Fibroblast of peridontal ligament (primary cell): ENCODE data around the gene RBBP8.

Experiments used
- DNase-seq: peaks from one replicate; pipeline ENCODE4 v3.0.0-alpha.2; 2010; ENCODE audit errors: extremely low read depth

RBBP8 gene

GRCh38 chr18:23059541-23060465 lies 126.7 kb downstream of the RBBP8 start:
- DNase-seq: peak; percentile 28

- DNase-seq: no peak
Observed at GRCh38 chr18:23062011-23062410, 128.9 kb downstream of the RBBP8 start.

GRCh38 chr18:23063502-23063901 lies 130.4 kb downstream of the RBBP8 start:
- DNase-seq: no peak

DNA sequence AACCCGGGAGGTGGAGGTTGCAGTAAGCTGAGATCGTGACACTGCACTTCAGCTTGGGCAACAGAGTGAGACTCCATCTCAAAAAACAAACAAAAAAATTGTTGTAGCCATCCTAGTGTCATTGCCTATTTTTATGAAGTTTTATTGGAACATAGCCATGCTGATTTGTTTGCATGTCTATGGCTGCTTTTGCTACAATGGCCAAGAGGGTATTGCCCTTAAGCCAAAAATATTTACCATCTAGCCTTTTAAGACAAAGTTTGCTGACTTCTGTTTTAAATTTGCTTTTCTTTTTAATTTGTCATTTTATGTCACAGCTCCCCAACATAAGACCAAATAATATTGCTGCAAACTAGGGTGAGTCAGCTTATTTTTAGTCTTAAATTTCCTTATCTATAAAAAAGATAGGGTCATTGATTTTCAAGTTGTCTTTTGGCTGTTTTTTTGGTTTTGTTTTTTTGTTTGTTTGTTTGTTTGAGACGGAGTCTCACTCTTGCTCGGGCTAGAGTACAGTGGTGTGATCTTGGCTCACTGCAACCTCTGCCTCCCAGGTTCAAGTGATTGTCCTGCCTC lies 132.2 kb downstream of the RBBP8 start:
- no peak for DNase-seq

DNA sequence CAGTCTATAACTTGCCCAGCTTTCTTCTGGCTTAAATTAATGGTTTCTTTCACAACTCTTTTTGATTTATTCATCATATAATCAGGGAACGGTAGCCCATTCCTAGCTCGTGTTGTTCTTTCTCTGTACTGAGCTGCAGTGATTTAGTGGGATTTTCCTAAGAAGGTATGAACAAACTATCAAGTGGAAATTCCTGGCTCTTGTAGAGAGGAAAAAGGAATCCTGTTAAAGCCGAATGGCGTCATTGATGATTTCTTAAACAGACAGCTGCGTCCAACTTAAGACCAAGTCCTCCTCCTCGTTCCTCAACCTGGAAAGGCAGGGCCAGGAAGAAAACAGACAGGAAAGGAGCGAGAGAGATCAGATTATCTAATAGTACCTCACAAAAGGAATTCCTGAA lies 132.9 kb downstream of the RBBP8 start:
- DNase-seq: no peak

DNA sequence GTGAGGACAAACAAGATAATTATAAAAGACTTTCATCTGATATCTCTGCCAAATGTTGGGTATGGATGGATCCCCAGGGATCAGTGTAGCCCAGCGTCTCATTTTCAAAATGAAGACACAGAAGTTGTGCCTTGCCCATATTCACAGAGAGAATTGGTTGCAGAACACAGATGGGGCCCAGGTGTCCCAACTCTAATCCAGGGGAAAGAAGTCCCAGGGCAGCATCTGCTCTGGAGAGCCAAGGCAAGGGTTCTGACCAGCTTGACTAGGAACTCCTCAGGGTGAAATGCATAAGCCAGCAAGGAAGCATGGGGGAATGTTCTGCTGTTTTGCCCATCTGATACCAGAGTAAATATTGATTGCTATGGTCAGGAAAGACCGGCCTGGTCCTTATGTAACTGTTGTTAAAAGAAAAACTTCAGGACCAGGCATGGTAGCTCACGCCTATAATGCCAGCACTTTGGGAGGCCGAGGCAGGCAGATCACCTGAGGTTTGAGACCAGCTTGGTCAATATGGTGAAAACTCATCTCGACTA lies 133.4 kb downstream of the RBBP8 start:
- DNase-seq: no peak

- DNase-seq: peak; percentile 53
Observed at GRCh38 chr18:23067236-23067635, 134.1 kb downstream of the RBBP8 start.

DNA sequence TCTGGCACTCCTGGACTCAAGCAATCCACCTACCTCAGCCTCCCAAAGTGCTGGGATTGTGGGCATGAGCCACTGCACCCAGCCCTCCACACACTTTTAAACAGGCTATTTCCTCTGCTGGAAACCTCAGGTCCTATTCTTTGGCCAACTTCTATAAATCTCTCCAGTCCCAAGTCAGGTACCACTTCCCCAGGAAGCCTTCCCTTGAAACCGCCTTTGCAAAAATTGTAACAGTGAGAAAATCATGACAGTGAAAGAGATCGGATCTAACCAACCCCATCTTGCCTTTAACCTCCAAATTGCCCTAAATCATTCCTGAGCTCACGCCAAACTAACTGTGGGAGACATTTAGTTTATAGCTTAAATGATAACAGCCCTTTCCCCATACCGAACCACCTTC lies 134.9 kb downstream of the RBBP8 start:
- DNase-seq: no peak

GRCh38 chr18:23068570-23069310 lies 135.6 kb downstream of the RBBP8 start:
- DNase-seq: no peak

DNA sequence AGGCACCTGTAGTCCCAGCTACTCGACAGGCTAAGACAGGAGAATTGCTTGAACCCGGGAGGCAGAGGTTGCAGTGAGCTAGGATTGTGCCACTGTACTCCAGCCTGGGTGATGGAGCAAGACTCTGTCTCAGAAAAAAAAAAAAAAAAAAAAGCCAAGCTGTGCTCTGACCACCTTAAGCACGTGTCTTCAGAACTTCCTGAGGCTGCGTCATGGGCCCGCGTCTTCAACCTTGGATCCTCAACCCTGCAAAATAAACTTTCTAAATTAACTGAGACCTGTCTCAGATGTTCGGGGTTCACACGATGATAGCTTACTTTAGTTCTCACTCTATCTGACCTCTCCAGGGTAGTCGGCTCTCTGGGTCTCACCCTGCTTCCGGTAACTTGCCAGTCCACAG lies 136.4 kb downstream of the RBBP8 start:
- no peak for DNase-seq

DNA sequence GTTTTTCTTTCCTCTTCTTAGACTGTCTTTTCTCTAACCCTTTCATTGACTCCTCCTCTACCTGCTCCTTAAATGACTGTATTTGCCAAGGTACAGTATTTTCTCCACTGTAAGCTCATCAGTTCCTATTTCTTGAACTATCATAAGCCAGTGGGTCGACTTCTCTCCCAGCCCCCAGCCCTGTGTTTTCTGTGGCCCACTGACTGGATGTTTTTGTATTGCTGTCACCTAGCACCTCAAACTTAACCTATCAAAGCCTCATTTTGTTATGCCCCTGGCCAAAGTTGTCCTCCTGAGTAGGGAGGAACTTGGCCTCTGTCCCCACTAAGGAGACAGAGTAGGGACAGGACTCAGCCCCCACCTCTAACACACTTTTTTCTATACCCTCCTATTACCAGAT lies 136.8 kb downstream of the RBBP8 start:
- no peak for DNase-seq

GRCh38 chr18:23071285-23071684 lies 138.2 kb downstream of the RBBP8 start:
- DNase-seq: no peak

DNA sequence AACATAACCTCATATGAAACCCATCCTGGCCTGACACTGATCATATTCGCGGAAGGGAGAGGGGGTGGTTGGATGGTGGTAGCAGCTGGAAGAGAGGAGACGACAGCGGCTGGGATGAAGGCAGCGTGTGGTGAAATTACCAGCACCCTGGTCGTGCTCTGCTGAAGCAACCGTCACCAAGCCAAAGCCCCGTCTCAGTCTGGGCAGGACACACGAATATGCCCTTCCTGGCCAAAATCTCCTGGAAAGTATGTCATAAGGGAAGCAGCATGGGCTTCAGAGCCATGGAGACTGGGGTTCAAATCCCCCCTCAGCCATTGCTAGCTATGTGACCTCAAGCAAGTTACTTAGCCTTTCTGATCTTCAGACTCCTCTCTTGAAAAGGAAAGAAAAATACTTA lies 139.0 kb downstream of the RBBP8 start:
- no peak for DNase-seq

DNA sequence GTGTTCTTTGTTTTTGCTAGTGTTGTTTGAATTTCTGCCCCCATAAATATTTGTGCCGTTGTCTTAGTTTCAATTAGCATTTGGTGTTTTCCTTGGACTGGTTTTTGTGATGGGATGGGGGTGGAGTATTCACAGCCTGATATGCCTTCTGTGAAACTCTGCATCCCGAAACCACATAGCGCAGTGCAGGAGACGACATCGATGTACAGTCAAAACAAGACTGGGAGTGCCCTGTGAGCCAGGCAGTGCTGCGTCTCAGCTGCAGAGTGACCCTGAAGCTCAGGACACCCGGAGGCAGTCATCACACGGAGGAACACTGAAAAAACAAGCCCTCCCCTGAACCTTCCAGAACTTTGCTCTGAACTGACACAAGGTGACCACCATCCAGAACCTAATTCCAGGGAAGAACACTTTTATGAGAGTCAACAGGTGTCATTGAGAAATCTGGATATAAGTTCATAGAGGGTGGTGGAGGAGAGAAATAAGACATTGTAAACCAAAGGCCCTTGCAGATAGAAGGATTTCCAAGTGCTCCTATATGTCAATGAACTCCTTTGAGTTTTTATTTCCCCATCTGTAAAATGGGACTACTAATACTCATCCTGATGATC lies 141.0 kb downstream of the RBBP8 start:
- no peak for DNase-seq
